Limb (tissue), 2 donors: ENCODE measurements around the gene USP31.

Experiments
- DNase-seq, 2 donors: peaks; one replicate each; pipeline ENCODE4 v3.0.0-alpha.2; 2016; ENCODE audit errors: extremely low spot score in 2 of 2

Gene USP31

GRCh38 chr16:23024044-23024443, 125.2 kb downstream of the USP31 start:
- DNase-seq: no peak

- no peak for DNase-seq
Measured at GRCh38 chr16:23020084-23020483, 129.2 kb downstream of the USP31 start.

GRCh38 chr16:23016368-23016767, 132.9 kb downstream of the USP31 start:
- no peak for DNase-seq

- no peak for DNase-seq
Measured at GRCh38 chr16:23015580-23015979, 133.7 kb downstream of the USP31 start.

GRCh38 chr16:23014592-23014991, 134.7 kb downstream of the USP31 start:
- no peak for DNase-seq
